DOHH2 (cell line): Measurements from ENCODE around the gene SREBF1.

Experiments
- H3F3A ChIP-seq: fragments of 200-600 bp; sonication (generic), shearing (Covaris generic); 2 replicates; pipeline ENCODE4 v1.6.0; 2016; ENCODE audit warnings: antibody characterized with exemption, mild to moderate bottlenecking; ENCODE audit not compliant: control insufficient read depth, insufficient read depth
- H3K27ac ChIP-seq: fragments of 200-600 bp; sonication (generic); 2 replicates; pipeline ENCODE4 v1.5.1; 2014; ENCODE audit warnings: low read depth, mild to moderate bottlenecking, low read length, moderate library complexity
- H3K27me3 ChIP-seq: fragments of 200-600 bp; sonication (generic); 2 replicates; pipeline ENCODE4 v1.6.1; 2014; ENCODE audit warnings: mild to moderate bottlenecking, low read length, mixed read lengths; ENCODE audit not compliant: control insufficient read depth
- H3K36me3 ChIP-seq: fragments of 200-600 bp; sonication (generic); 2 replicates; pipeline ENCODE4 v1.6.1; 2014; ENCODE audit warnings: mild to moderate bottlenecking, low read length, moderate library complexity, mixed read lengths; ENCODE audit not compliant: control insufficient read depth
- H3K4me1 ChIP-seq: fragments of 200-600 bp; sonication (generic); 2 replicates; pipeline ENCODE4 v1.6.1; 2014; ENCODE audit warnings: mild to moderate bottlenecking, low read length, mixed read lengths; ENCODE audit not compliant: control insufficient read depth
- H3K4me2 ChIP-seq: fragments of 200-600 bp; sonication (generic); 2 replicates; pipeline ENCODE4 v1.6.0; 2014; ENCODE audit warnings: mild to moderate bottlenecking, low read length, moderate library complexity
- H3K4me3 ChIP-seq: fragments of 200-600 bp; sonication (generic); 2 replicates; pipeline ENCODE4 v1.5.1; 2014; ENCODE audit warnings: mild to moderate bottlenecking, low read length, mixed read lengths
- H3K79me2 ChIP-seq: fragments of 200-600 bp; sonication (generic); 2 replicates; pipeline ENCODE4 v1.6.1; 2014; ENCODE audit warnings: mild to moderate bottlenecking, low read length, mixed read lengths; ENCODE audit not compliant: control insufficient read depth
- H3K9me2 ChIP-seq: fragments of 200-600 bp; sonication (generic); replicated peaks from 2 replicates; pipeline ENCODE4 v1.6.1; 2014; ENCODE audit warnings: mild to moderate bottlenecking, low read length, mixed read lengths; ENCODE audit not compliant: control insufficient read depth
- H3K9me3 ChIP-seq: fragments of 200-600 bp; sonication (generic); 2 replicates; pipeline ENCODE4 v1.6.1; 2014; ENCODE audit warnings: antibody characterized with exemption, low read length, mixed read lengths; ENCODE audit not compliant: control insufficient read depth, insufficient read depth
- H4K20me1 ChIP-seq: fragments of 200-600 bp; sonication (generic); 2 replicates; pipeline ENCODE4 v1.6.0; 2014; ENCODE audit warnings: low read depth, mild to moderate bottlenecking, antibody characterized with exemption, low read length, moderate library complexity; ENCODE audit not compliant: control insufficient read depth, insufficient read depth
- CTCF ChIP-seq: fragments of 200-600 bp; sonication (generic); IDR thresholded peaks from one replicate; pipeline ENCODE4 v1.5.1; 2014; ENCODE audit warnings: antibody characterized with exemption, mild to moderate bottlenecking, low read depth, low read length; ENCODE audit not compliant: poor library complexity, severe bottlenecking
- EZH2phosphoT487 ChIP-seq: fragments of 200-600 bp; sonication (generic); IDR thresholded peaks from 2 replicates; pipeline ENCODE4 v1.6.1; 2017; ENCODE audit warnings: borderline replicate concordance, mild to moderate bottlenecking, antibody characterized with exemption, low read length, moderate library complexity, mixed read lengths

Gene SREBF1

GRCh38 chr17:17768424-17769088 is 68.2 kb downstream of the SREBF1 start:
- Histone ChIP-seq H3K4me1 (peaks cover 46% of the 10 kb centered on the region), H3K4me3 (no peak overlapping the region), H3K9me3 (no peaks in the 10 kb centered on the region), H3K27ac (no peak overlapping the region), H3F3A (peaks cover 14% of the 10 kb centered on the region), H3K4me2 (no peak overlapping the region), H3K79me2 (peaks cover 59% of the 10 kb centered on the region), H3K27me3 (no peaks in the 10 kb centered on the region), H4K20me1 (no peaks in the 10 kb centered on the region), H3K36me3 (peaks cover 18% of the 10 kb centered on the region), H3K9me2 (no peaks in the 10 kb centered on the region)
- TF ChIP-seq CTCF (no peak), EZH2phosphoT487 (no peak)

- H3K27me3 ChIP-seq = no peaks in the 10 kb centered on the region
- H3K9me2 ChIP-seq = no peaks in the 10 kb centered on the region
- H3K4me1 ChIP-seq = peaks cover 52% of the 10 kb centered on the region
- no peak overlapping the region for H3K4me3 ChIP-seq
- no peak overlapping the region for H3K27ac ChIP-seq
- H3K4me2 ChIP-seq = no peak overlapping the region
- H4K20me1 ChIP-seq = no peaks in the 10 kb centered on the region
- peaks cover 62% of the 10 kb centered on the region for H3K79me2 ChIP-seq
- H3K36me3 ChIP-seq = peaks cover 22% of the 10 kb centered on the region
- no peaks in the 10 kb centered on the region for H3K9me3 ChIP-seq
- no peak for TF ChIP-seq CTCF
- peaks cover 14% of the 10 kb centered on the region for H3F3A ChIP-seq
These were observed 68.8 kb downstream of the SREBF1 start for GRCh38 chr17:17767887-17768418.

- Histone ChIP-seq H3K4me3 (no peak overlapping the region), H3K79me2 (peaks cover 63% of the 10 kb centered on the region), H3K27me3 (no peaks in the 10 kb centered on the region), H3K4me1 (peaks cover 58% of the 10 kb centered on the region), H3K36me3 (peaks cover 22% of the 10 kb centered on the region), H3K9me2 (no peaks in the 10 kb centered on the region), H3K4me2 (peak overlapping the region; percentile 76), H3K9me3 (no peaks in the 10 kb centered on the region), H4K20me1 (no peaks in the 10 kb centered on the region), H3F3A (peaks cover 14% of the 10 kb centered on the region), H3K27ac (peak overlapping the region; percentile 82)
- TF ChIP-seq EZH2phosphoT487 = no peak
- TF ChIP-seq CTCF = no peak
These were observed 69.5 kb downstream of the SREBF1 start for GRCh38 chr17:17767154-17767869.
